Left lobe of liver (tissue), 2 donors: Measurements from ENCODE around the gene TSC22D4. TPM values are rescaled to one million over a fixed set of nuclear protein-coding genes. Genes with fewer than 3 reads are reported as not detected.

Source experiments
- ATAC-seq: fragments of 200-7000 bp; cut with Tn5 transposase; one replicate; pipeline ENCODE4 v1.9.1; 2020; ENCODE audit warnings: mild to moderate bottlenecking, moderate library complexity
- DNase-seq: peaks from one replicate; pipeline ENCODE4 v3.0.0-alpha.2; 2020; ENCODE audit warnings: low spot score
- total RNA-seq: library from RNA; stranded (reverse); gene quantifications from one replicate; pipeline ENCODE4 v1.2.1, GENCODE V29; 2021
- donor health status: DM: no; HTN: no; CAD: no; lungs with moderate emphysema.
- donor health status: DM: no; HTN: yes; CAD: no.

Gene TSC22D4
- total RNA-seq, 1 donor from 2014 or later = 16.9 TPM

DNA sequence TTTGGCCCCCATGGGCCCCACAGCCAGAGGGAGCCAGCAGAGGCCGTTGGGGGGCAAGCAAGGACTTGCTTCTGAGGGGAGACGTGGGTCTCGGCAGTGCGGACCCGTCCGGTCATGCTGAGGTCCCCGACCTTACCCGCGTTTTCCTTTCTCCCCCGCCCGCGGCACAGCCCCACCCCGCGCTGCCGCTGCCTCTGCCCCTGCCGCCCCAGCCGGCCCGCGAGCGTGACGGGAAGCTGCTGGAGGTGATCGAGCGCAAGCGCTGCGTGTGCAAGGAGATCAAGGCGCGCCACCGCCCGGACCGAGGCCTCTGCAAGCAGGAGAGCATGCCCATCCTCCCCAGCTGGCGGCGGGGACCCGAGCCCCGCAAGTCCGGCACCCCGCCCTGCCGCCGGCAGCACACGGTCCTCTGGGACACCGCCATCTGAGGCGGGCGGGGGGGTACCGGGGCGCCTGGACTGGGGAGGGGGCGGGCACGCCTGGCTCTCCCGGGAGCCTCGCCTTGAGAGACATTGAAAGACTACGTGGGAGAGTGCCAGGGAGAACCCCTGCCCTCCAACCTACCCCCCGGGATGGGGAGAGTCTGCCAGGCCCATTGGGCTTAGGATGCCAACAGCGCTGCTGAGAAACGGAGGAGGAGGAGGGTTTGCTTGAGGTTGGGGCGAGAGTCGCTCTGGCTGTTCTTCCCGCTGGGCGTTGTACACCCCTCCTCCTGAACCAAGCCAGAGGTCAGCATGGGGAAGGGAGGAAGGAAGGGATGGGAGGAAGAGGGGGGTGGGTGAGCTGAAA, 14.7 kb upstream of the TSC22D4 start:
- ATAC-seq (peak; percentile 85), DNase-seq (no peak)

DNA sequence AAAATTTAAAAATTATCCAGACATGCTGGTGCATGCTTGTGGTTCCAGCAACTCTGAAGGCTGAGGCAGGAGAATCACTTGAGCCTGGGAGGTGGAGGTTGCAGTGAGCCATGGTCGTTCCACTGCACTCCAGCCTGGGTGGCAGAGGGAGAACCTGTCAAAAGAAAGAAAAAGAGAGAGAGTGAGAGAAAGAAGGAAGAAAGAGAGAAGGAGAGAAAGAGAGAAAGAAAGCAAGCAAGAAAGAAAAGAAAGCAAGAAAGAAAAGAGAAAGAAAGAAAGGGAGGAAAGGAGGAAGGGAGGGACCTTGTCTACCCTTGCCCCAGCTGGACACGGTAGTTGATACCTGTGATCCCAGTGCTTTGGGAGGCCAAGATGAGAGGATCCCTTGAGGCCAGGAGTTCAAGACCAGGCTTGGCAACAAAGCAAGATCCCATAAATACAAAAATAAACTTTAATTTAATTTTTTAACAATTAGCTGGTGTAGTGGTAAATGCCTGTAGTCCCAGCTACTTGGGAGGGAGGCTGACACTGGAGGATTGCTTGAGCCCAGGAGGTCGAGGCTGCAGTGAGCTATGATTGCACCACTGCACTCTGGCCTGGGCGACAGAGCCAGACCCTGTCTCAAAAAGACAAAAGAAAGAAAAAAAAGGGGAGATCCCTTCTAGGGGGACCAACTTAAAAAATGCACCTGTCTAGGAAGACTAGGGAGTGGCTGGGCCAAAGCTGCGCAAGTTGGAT, 13.9 kb upstream of the TSC22D4 start:
- no peak for DNase-seq
- no peak for ATAC-seq

DNA sequence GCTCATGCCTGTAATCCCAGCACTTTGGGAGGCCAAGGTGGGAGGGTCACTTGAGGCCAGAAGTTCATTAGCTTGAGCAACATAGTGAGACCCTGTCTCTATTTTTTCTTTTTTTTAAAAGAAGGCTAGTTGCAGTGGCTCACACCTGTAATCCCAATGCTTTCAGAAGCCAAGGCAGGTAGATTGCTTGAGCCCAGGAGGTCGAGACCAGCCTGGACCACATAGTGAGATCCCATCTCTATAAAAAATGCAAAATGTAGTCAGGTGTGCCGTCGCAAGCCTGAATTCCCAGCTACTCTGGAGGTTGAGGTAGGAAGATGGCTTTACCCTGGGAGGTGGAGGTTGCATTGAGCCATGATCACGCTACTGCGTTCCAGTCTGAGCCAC, 12.2 kb upstream of the TSC22D4 start:
- ATAC-seq = no peak
- DNase-seq = no peak

DNA sequence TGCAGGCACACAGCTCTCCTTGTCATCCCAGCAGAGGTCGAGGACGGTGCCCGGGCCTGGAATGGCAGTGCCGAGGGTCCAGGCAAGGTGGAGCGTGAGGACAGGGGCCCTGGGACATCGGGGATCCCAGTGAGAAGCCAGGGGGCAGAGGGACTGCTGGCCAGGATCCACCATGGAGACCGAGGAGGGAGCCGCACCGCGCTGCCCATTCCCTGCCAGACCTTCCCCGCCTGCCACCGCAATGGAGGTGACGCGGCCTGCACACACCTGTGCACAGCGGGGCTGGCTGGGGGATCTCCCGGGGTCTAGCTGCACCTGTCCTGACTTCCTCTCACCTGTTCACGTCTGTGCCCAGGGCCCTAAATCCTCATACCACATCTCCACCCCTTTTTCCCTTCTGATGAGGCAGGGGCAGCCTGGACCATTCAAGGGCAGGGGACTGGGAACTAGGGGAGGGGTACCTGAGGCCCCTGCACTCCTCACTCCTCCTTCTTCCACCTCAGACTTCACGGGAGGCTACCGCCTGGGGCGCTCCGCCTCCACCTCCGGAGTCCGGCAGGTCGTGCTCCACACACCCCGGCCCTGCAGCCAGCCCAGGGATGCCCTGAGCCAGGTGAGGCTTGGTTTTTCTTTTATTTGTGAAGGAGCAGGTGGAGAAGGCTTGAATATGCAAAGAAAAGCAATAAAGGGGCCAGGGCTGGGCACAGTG, 11.6 kb upstream of the TSC22D4 start:
- ATAC-seq (no peak), DNase-seq (no peak)

DNA sequence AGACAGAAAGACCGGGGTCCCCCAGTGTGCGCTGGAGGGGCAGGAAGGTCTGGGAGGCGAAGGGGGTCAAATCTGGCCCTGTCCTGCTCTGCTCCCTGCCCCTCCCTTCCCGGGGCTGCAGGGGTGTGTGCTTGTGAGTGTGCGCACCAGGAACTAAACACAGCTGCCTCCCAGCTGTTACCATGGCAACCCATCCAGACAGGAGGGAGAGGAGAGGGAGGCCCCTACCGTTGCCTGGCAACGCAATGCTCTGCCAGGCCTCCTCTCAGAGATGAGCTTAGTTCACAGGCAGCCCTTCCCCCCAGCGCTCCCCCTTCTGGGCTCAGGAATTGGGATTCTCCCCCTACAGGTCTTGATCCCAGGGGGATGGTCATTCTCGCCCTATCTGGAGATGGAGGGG, 10.8 kb upstream of the TSC22D4 start:
- DNase-seq = no peak

DNA sequence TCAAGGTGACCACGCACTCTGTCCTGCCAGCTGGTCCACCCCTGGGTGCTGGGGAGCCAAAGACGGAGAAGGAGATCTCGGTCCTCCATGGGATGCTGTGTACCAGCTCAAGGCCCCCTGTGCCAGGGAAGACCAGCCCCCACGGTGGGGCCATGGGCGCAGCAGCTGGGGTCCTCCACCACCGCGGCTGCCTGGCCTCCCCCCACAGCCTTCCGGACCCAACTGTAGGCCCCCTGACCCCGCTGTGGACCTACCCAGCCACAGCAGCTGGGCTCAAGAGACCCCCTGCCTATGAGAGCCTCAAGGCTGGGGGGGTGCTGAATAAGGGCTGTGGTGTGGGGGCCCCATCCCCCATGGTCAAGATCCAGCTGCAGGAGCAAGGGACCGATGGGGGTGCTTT, 10.1 kb upstream of the TSC22D4 start:
- DNase-seq = no peak
- ATAC-seq = no peak

More for the DNA sequence above, 10.8 kb upstream of the TSC22D4 start:
- ATAC-seq = no peak

DNA sequence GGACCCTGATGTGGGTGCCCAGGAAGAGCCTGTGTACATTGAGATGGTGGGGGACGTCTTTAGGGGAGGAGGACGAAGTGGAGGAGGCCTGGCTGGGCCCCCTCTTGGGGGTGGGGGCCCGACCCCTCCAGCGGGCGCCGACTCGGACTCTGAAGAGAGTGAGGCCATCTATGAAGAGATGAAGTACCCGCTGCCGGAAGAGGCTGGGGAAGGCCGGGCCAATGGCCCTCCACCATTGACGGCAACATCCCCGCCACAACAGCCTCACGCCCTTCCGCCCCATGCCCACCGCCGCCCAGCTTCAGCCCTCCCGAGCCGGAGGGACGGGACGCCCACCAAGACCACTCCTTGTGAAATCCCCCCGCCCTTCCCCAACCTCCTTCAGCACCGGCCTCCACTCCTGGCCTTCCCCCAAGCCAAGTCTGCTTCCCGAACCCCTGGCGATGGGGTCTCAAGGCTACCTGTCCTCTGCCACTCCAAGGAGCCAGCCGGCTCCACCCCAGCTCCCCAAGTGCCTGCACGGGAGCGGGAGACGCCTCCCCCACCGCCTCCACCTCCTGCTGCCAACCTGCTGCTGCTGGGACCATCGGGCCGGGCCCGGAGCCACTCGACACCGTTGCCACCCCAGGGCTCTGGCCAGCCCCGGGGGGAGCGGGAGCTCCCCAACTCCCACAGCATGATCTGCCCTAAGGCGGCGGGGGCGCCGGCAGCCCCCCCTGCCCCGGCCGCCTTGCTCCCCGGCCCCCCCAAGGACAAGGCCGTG, 9.5 kb upstream of the TSC22D4 start:
- DNase-seq = no peak

DNA sequence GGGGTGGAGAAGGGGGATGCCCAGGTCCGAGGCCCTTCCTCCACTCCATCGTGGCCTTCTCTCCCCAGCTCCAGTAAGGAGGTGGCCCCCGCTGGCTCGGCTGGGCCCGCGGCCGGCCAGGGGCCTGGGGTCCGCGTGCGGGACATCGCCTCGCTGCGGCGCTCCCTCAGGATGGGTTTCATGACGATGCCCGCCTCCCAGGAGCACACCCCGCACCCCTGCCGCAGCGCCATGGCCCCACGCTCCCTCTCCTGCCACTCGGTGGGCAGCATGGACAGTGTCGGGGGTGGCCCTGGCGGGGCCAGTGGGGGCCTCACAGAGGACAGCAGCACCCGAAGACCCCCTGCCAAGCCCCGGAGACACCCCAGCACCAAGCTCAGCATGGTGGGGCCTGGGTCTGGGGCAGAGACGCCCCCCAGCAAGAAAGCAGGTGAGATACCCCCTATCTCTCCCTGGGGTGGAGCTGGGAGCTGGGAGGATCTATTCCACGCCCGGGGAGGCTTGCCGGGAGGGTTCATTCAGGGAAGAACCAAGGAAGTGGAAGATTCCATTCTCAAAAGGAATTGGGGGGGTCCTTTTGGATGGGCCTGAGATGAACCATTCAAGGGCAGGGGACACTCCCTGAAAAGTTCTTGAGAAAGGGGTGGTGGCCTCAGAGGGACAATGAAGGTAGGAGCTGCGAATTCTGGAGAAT, 7.9 kb upstream of the TSC22D4 start:
- DNase-seq (no peak), ATAC-seq (no peak)

More for the DNA sequence above, 9.5 kb upstream of the TSC22D4 start:
- ATAC-seq = no peak

DNA sequence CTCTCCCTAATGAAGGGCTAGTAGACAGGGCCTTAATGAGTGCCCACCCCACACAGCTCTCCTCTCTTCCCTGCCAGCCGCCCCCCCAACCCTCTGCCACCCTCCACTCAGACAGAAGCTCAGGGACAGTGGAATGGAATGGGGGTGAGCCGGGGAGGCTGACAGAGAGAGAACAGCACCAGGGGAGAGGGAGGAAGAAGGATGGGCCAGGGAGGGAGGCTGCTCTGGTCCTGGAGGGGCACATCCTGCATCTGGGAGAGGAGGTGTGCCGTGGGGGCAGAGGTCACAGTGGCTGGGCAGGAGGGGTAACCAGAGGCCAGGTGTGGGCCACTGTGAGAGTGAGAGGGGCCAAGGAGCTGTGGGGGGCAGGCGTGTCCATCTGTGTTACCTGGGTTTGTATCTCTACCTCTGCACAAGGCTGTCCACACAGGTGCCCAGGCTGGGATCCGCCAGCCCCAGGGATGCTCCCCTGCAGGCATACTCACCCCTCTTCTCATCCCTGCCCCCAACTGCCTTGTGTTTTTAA, 7.2 kb upstream of the TSC22D4 start:
- no peak for ATAC-seq
- DNase-seq = no peak

DNA sequence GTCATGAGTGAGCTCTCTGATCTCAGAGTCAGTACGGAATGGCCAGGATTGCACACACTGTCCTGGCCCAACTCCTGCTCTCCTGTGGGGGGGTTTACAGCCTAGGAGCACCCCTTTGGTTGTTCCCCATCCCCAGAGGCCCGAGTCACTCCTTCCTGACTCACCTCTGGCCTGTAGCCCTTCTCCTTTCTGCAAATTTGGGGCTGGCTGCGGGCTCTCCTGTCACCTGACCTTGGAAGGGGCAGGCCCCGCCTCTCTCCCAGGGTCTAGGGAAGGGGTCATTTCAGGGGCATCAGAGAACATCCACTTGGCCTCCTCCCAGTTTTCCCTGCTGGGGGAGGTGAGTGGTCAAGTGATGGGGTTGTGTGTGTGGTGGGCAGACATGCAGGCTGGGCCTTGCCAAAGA, 6.5 kb upstream of the TSC22D4 start:
- ATAC-seq (no peak), DNase-seq (no peak)

DNA sequence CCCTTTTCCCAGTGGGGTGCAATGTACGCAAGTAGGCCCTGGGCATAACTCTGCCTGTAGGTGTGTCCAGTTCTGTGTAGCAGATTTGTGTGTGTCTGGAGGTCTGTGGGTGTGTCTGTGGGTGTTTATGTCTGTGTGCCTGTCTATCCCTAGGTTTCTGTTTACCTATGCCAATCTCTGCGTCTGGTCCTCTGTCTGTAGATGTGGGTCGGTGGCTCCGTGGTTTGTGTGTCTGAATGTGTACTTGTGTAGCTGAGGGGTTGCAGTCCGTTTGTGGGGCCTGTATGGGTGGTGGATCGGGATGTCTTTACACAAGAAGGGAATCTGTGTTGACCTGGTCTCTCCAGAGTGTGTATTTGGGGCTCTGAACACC, 5.6 kb upstream of the TSC22D4 start:
- DNase-seq = no peak
- ATAC-seq = no peak

DNA sequence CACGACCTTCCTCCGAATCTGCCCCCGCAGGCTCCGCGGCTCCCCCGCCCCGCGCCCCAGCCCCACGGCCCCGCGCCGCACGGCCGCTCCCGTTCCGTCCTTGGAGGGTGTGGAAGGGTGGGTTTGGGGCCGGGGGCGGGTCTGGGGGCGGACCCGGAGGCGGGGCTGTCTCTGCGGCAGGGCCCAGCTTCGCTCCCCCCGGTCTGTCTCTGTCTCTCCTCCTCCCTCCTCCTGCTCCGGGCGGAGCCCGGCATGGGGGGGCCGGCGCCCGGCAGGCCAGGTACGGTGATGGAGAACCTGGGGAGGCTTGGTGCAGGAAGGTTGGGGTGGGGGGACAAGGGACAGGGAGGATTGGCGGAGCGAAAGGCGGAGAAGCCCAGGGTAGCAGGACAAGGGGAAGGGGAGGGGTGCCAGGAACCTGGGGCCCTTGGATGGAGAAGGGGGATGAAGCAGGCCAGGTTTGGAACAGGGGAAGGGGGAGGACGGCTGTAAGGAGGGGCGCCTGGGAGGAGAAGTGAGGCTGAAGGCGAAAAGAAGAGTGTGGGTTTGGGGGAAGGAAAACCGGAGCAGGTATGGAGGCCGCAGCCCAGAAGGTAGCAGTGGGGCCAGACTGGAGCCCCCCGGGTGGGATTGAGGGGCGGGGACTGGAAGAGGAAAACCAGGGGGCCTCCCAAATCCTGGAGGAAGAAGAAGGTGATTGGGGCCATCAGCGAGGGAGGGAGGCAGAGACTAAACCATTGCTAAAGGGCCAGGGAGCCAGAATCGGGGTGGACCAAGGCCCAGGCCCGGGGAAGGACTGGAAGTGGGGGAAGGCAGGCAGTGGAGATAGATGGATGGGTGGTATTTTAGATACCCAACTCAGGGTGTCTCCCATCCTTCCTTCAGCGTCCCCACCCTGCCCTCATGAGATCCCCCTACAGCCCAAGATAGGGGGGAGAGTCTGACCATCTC, 5.0 kb upstream of the TSC22D4 start, which contains the start of gene NYAP1:
NYAP1 (plus strand) TSS at position 206 of the 951 bp plus-strand sequence. CDS start 1,385 bp downstream, outside the sequence.
- ATAC-seq (peak; percentile 26), DNase-seq (no peak)

DNA sequence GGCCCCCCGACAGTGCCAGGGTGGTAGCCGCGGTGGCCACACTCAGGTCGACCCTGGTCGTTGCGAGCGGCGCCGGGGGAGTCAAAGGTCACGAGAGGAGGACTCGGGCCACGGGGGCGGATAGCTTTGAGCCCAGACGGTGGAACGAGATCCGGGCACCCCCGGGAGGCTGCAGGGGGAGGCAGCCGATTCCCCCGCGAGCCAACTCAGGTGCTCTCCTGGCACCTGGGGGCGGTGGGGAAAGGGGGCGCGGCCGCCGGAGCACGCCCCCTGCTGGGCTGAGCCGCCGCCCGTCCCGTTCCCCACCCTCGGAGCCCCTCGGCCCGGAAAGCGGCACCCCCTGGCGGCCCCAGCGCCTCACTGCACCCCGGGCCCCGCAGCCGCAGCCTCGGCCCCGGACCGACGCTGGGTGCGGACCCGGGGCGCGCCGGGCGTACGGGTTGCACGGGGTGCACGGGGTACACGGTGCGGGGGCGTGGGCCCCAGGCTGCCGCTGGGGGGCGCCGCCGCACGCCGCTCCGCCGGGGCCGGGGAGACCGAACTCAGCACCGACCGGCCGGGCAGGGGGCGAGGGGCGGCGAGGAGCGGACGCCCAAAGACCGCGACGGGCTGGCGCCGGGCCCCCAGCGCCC, 4.2 kb upstream of the TSC22D4 start:
- ATAC-seq = peak; percentile 73
- DNase-seq = peak; percentile 75

DNA sequence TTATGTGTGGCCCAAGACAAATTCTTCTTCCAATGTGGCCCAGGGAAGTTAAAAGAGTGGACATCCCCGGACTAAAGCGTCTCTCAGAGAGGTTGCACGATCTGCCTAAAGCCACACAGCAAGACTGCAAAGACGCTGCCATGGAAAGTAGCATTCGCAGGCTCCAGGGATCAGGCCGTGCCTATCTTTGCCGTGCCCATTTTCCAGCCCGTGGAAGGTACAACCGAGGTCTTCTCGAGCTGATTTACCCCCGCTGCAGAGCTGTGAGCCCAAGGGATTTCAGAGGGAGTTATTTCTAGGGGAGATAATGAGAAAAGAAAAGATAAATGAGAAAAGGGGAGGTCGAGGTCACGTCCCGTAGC, 3.7 kb upstream of the TSC22D4 start:
- no peak for ATAC-seq
- no peak for DNase-seq

DNA sequence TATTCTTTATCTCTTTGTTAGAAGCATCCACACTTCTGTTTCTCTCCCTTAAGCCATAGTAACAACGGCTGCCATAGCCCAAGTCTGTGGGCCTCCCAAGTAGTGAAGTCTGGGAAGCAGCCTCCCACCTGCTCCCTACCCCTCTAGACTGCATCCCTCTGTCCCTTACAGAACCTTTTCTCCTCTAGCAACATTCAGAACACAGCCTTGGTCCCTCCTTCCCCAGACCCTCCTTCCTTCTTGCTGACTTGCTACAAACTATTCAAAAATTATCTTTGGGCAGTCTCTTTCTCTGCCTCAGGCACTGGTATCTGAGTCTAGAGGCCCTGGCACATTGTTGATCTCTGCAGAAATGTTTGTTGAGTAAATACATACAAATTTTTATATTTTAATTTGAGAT, 2.5 kb upstream of the TSC22D4 start:
- ATAC-seq (no peak), DNase-seq (no peak)

DNA sequence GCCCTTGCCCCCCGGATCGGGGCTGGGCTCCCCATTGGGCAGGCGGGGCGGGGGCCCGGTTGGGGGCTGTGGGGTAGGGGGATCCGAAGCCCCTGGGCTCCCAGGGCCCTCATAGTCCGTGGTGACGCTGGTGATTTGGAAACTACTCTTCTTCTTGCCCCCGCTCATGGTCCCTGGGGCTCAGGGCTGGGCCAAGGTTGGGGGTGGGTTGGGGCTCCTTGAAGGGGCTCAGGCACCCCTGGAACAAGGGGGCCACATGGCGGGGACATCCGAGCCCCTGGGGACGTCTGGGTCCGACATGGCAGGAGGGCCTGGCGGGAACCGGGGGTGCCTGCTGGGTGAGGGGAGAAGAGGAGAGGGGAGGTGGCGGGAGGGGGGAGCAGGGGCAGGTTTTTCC, 1.1 kb downstream of the TSC22D4 start:
- ATAC-seq (no peak), DNase-seq (no peak)

DNA sequence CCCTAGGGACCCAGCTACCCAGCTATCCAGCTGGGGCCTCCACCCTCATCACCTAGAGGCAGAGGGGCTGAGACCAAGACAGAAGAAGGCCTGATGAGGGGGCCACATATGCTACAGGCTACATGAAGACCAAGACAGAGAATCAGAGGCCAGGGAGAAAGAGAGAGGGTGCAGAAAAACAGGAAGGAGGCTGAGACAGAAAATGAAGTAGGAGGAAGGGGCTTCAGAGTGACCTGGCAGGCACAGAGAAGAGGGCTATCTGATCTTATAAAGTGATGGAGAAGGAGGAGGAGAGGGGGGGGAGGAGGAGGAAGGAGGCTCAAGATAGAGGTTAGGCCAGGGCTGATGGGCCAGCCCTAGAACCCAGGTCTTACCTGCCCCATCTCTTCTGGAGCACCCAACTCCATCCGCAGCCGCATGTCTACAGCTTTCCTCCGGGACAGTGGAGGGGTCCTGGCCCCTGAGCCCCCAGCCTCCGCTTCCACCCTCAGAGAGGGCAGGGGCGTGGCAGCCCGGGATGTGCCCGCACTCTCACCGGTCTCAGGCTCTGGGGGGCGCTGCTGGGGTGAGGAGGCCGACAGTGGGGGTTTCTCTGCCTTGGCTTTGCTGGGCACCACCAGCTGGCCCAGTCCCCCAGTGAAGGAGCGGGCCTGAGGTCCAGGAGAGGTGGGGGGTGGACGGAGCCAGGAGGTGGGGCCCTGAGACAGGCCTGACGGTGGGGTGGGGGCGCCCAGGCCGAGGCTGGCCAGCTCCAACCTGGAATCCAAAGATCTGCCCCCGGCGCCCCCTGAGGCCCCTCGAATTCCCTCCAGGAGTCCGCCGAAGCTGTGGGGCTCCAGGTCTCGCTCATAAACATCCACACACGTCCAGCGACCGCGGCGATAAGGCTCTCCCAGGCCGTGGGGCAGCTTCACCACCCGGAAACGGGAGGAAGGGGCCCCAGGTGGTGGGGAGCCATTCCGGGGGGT, 1.8 kb downstream of the TSC22D4 start:
- DNase-seq (no peak), ATAC-seq (no peak)
